Bronchial epithelial cell (primary cell): Measurements from ENCODE around the gene MYADM. TPM values are rescaled to one million over a fixed set of nuclear protein-coding genes. Genes with fewer than 3 reads are reported as not detected.

ENCODE experiments used
- DNase-seq: peaks from one replicate; pipeline ENCODE4 v3.0.0-alpha.2; 2010; ENCODE audit warnings: low read depth
- FAIRE-seq: peaks from 2 replicates; lab custom pipeline; 2011; peaks lifted over from hg19 to GRCh38; lab: Jason Lieb, UNC
- H3K27me3 ChIP-seq: 2 replicates; pipeline ENCODE4 v1.5.1; 2011; ENCODE audit warnings: low read length; ENCODE audit not compliant: control insufficient read depth, insufficient read depth
- H3K36me3 ChIP-seq: 2 replicates; pipeline ENCODE4 v1.5.1; 2011; ENCODE audit warnings: low read length; ENCODE audit not compliant: control insufficient read depth, insufficient read depth
- H3K4me3 ChIP-seq: 2 replicates; pipeline ENCODE4 v1.5.1; 2011; ENCODE audit warnings: mild to moderate bottlenecking, low read depth, low read length, control low read depth
- CTCF ChIP-seq: IDR thresholded peaks from 2 replicates; pipeline ENCODE4 v1.5.1; 2011; ENCODE audit warnings: mild to moderate bottlenecking, moderate library complexity, low read length, control low read depth, inconsistent platforms; ENCODE audit not compliant: insufficient read depth, severe bottlenecking
- total RNA-seq: library from RNA; depleted of rRNA; stranded (reverse); fragments of >200 nt; gene quantifications from 2 replicates; pipeline ENCODE4 v1.2.1, GENCODE V29; 2014

Gene MYADM
- total RNA-seq, 1 donor from 2014 or later: 1.3 TPM

GRCh38 chr19:53892981-53893325 lies 25.3 kb downstream of the MYADM start:
- DNase-seq: no peak
- H3K4me3 ChIP-seq: no peak overlapping the region
- no peak for TF ChIP-seq CTCF
- H3K36me3 ChIP-seq: no peaks in the 10 kb centered on the region
- no peaks in the 10 kb centered on the region for H3K27me3 ChIP-seq
- FAIRE-seq: no peak

GRCh38 chr19:53894707-53895106 lies 27.0 kb downstream of the MYADM start:
- Histone ChIP-seq H3K36me3 (no peaks in the 10 kb centered on the region), H3K27me3 (peaks cover 2% of the 10 kb centered on the region), H3K4me3 (no peak overlapping the region)
- no peak for TF ChIP-seq CTCF
- DNase-seq (peak; percentile 55), FAIRE-seq (no peak)

- peaks cover 2% of the 10 kb centered on the region for H3K27me3 ChIP-seq
- H3K4me3 ChIP-seq: no peak overlapping the region
- TF ChIP-seq CTCF: no peak
- no peaks in the 10 kb centered on the region for H3K36me3 ChIP-seq
- DNase-seq (no peak), FAIRE-seq (no peak)
These were observed 29.0 kb downstream of the MYADM start for GRCh38 chr19:53896682-53897081.

- no peak for FAIRE-seq
- DNase-seq: no peak
- Histone ChIP-seq H3K4me3 (no peak overlapping the region), H3K36me3 (no peaks in the 10 kb centered on the region), H3K27me3 (peaks cover 2% of the 10 kb centered on the region)
- no peak for TF ChIP-seq CTCF
These were observed 29.8 kb downstream of the MYADM start for GRCh38 chr19:53897459-53897858.

GRCh38 chr19:53898166-53898565 lies 30.5 kb downstream of the MYADM start:
- DNase-seq: no peak
- no peak for TF ChIP-seq CTCF
- Histone ChIP-seq H3K27me3 (peaks cover 2% of the 10 kb centered on the region), H3K4me3 (no peak overlapping the region), H3K36me3 (no peaks in the 10 kb centered on the region)
- FAIRE-seq: no peak

GRCh38 chr19:53898636-53899341 lies 31.1 kb downstream of the MYADM start:
- H3K36me3 ChIP-seq: no peaks in the 10 kb centered on the region
- H3K27me3 ChIP-seq: peaks cover 2% of the 10 kb centered on the region
- DNase-seq: no peak
- no peak for TF ChIP-seq CTCF
- FAIRE-seq: no peak
- no peak overlapping the region for H3K4me3 ChIP-seq
